Measurements from ENCODE around the gene GRID1. TPM values are rescaled to one million over a fixed set of nuclear protein-coding genes. Genes with fewer than 3 reads are reported as not detected.
"Not testable (repeated sequence)": the region's sequence is repeated elsewhere in the genome, so short reads cannot be mapped to it uniquely, and the experiment has no call there.

The GRID1 gene
- total RNA-seq, 2 donors from 2014 or later = 4.4 to 5.6 TPM

- no peak for DNase-seq (ENCODE audit: low spot score)
Measured at GRCh38 chr10:86045896-86046295, 320.7 kb downstream of the GRID1 start.

GRCh38 chr10:86044029-86044428, 322.6 kb downstream of the GRID1 start:
- intact Hi-C loops (cut with DNase I) = no loop called here
- DNase-seq (ENCODE audit: low spot score) = no peak

More at GRCh38 chr10:86045896-86046295, 320.7 kb downstream of the GRID1 start:
- intact Hi-C loops (cut with DNase I) = loop anchor here in 1 of 2 donors (1.0 kb wide), 1 partner anchor 41 kb away; no protein-coding TSS in a partner anchor

GRCh38 chr10:86043236-86043635, 323.4 kb downstream of the GRID1 start:
- intact Hi-C loops (cut with DNase I) = no loop called here
- no peak for DNase-seq (ENCODE audit: low spot score)

GRCh38 chr10:86042161-86042560, 324.4 kb downstream of the GRID1 start:
- DNase-seq (ENCODE audit: low spot score) = no peak

GRCh38 chr10:86041116-86041515, 325.5 kb downstream of the GRID1 start:
- intact Hi-C loops (cut with DNase I) = no loop called here
- no peak for DNase-seq (ENCODE audit: low spot score)

More at GRCh38 chr10:86042161-86042560, 324.4 kb downstream of the GRID1 start:
- intact Hi-C loops (cut with DNase I) = no loop called here

- intact Hi-C loops (cut with DNase I) = no loop called here
Measured at GRCh38 chr10:86038371-86038770, 328.2 kb downstream of the GRID1 start.

GRCh38 chr10:86037096-86037495, 329.5 kb downstream of the GRID1 start:
- no peak for DNase-seq (ENCODE audit: low spot score)
- intact Hi-C loops (cut with DNase I) = no loop called here

More at GRCh38 chr10:86038371-86038770, 328.2 kb downstream of the GRID1 start:
- no peak for DNase-seq (ENCODE audit: low spot score)

- intact Hi-C loops (cut with DNase I) = no loop called here
- no peak for DNase-seq (ENCODE audit: low spot score)
Measured at GRCh38 chr10:86036544-86036831, 330.1 kb downstream of the GRID1 start.

- intact Hi-C loops (cut with DNase I) = no loop called here
- no peak for DNase-seq (ENCODE audit: low spot score)
Measured at GRCh38 chr10:86035791-86036543, 330.6 kb downstream of the GRID1 start.

GRCh38 chr10:86034710-86035109, 331.9 kb downstream of the GRID1 start:
- DNase-seq (ENCODE audit: low spot score) = no peak
- intact Hi-C loops (cut with DNase I) = no loop called here

GRCh38 chr10:86033581-86033980, 333.0 kb downstream of the GRID1 start:
- DNase-seq (ENCODE audit: low spot score) = no peak
- intact Hi-C loops (cut with DNase I) = no loop called here

- intact Hi-C loops (cut with DNase I); DNase-seq (ENCODE audit: low spot score): not testable (repeated sequence)
Measured at GRCh38 chr10:86032087-86032486, 334.5 kb downstream of the GRID1 start.

- intact Hi-C loops (cut with DNase I) = no loop called here
- no peak for DNase-seq (ENCODE audit: low spot score)
Measured at GRCh38 chr10:86030312-86030711, 336.3 kb downstream of the GRID1 start.

GRCh38 chr10:86027346-86027745, 339.2 kb downstream of the GRID1 start:
- no peak for DNase-seq (ENCODE audit: low spot score)
- intact Hi-C loops (cut with DNase I) = loop anchor here in 1 of 2 donors (5.0 kb wide), 1 partner anchor 1790 kb away; no protein-coding TSS in a partner anchor

GRCh38 chr10:86025509-86025908, 341.1 kb downstream of the GRID1 start:
- no peak for DNase-seq (ENCODE audit: low spot score)

GRCh38 chr10:86024281-86025041, 342.1 kb downstream of the GRID1 start:
- DNase-seq (ENCODE audit: low spot score) = no peak
- intact Hi-C loops (cut with DNase I) = loop anchor here in 1 of 2 donors (5.0 kb wide), 1 partner anchor 1787 kb away; no protein-coding TSS in a partner anchor

More at GRCh38 chr10:86025509-86025908, 341.1 kb downstream of the GRID1 start:
- intact Hi-C loops (cut with DNase I) = loop anchor here in 1 of 2 donors (5.0 kb wide), 1 partner anchor 1788 kb away; no protein-coding TSS in a partner anchor

GRCh38 chr10:86023931-86024280, 342.7 kb downstream of the GRID1 start:
- DNase-seq (ENCODE audit: low spot score) = no peak
- intact Hi-C loops (cut with DNase I) = no loop called here

GRCh38 chr10:86023336-86023735, 343.3 kb downstream of the GRID1 start:
- DNase-seq (ENCODE audit: low spot score) = no peak
- intact Hi-C loops (cut with DNase I) = no loop called here

GRCh38 chr10:86022906-86023305, 343.7 kb downstream of the GRID1 start:
- DNase-seq (ENCODE audit: low spot score) = no peak
- intact Hi-C loops (cut with DNase I) = no loop called here

GRCh38 chr10:86020134-86020533, 346.5 kb downstream of the GRID1 start:
- intact Hi-C loops (cut with DNase I) = no loop called here
- DNase-seq (ENCODE audit: low spot score) = no peak

Data from posterior vena cava (tissue), 2 donors.